IMR-90 (cell line): ENCODE data around the gene PIGZ. TPM values are rescaled to one million over a fixed set of nuclear protein-coding genes. Genes with fewer than 3 reads are reported as not detected.

Experiments used
- ATAC-seq: fragments of 200-7000 bp; cut with Tn5 transposase; 2 replicates; pipeline ENCODE4 v1.9.1; 2020; ENCODE audit warnings: low read depth, mild to moderate bottlenecking, moderate library complexity
- BruUV-seq: library from RNA; stranded (reverse); fragments of 400-500 nt; replicated peaks from 2 replicates; lab custom pipeline; 2021; lab: Mats Ljungman, UMichigan
- CTCF ChIA-PET: fragments of 300-600 bp; formaldehyde crosslinking; extraction: SDS; loops from one replicate; lab custom pipeline; 2021; ENCODE audit warnings: antibody characterized with exemption; lab: Yijun Ruan, JAX
- POLR2A ChIA-PET: fragments of 300-600 bp; sonication (Branson Sonifier 250); formaldehyde crosslinking; loops from one replicate; lab custom pipeline; 2022; ENCODE audit warnings: antibody characterized with exemption; ENCODE audit not compliant: unreplicated experiment; lab: Charles Lee
- DNase-seq: peaks from one replicate; pipeline ENCODE4 v3.0.0; 2013
- H2AFZ ChIP-seq: replicated peaks from 2 replicates; pipeline ENCODE3; 2013; ENCODE audit warnings: low read length, mild to moderate bottlenecking; ENCODE audit not compliant: poor library complexity
- H2AK5ac ChIP-seq: 2 replicates; pipeline ENCODE4 v1.6.1; 2013; ENCODE audit warnings: low read depth, low read length, inconsistent platforms
- H2AK9ac ChIP-seq: replicated peaks from 2 replicates; pipeline ENCODE3; 2013; ENCODE audit warnings: mild to moderate bottlenecking, low read depth, low read length, moderate library complexity; ENCODE audit not compliant: poor library complexity
- H2BK120ac ChIP-seq: 2 replicates; pipeline ENCODE4 v1.6.1; 2013; ENCODE audit warnings: low read depth, low read length, inconsistent platforms
- H2BK15ac ChIP-seq: 3 replicates; pipeline ENCODE4 v1.6.1; 2013; ENCODE audit warnings: low read depth, low read length, inconsistent platforms
- H2BK20ac ChIP-seq: 2 replicates; pipeline ENCODE4 v1.6.1; 2013; ENCODE audit warnings: low read depth, mild to moderate bottlenecking, inconsistent platforms, low read length, moderate library complexity
- H2BK5ac ChIP-seq: 2 replicates; pipeline ENCODE4 v1.6.1; 2013; ENCODE audit warnings: mild to moderate bottlenecking, low read depth, low read length, inconsistent platforms; ENCODE audit not compliant: poor library complexity, severe bottlenecking
- H3K14ac ChIP-seq: replicated peaks from 2 replicates; pipeline ENCODE4 v1.6.1; 2013; ENCODE audit warnings: low read depth, low read length, inconsistent platforms
- H3K18ac ChIP-seq: 2 replicates; pipeline ENCODE4 v1.6.1; 2013; ENCODE audit warnings: low read depth, low read length, control low read depth
- H3K23ac ChIP-seq: 2 replicates; pipeline ENCODE4 v1.6.1; 2013; ENCODE audit warnings: low read depth, low read length, inconsistent platforms
- H3K27ac ChIP-seq: 2 replicates; pipeline ENCODE4 v1.5.1; 2013; ENCODE audit warnings: mild to moderate bottlenecking, control low read depth, low read length; ENCODE audit not compliant: insufficient read depth
- H3K27me3 ChIP-seq: 2 replicates; pipeline ENCODE4 v1.6.1; 2013; ENCODE audit warnings: low read length; ENCODE audit not compliant: control insufficient read depth, insufficient read depth
- H3K36me3 ChIP-seq: 2 replicates; pipeline ENCODE4 v1.6.1; 2013; ENCODE audit warnings: low read length, mixed read lengths; ENCODE audit not compliant: control insufficient read depth, insufficient read depth
- H3K4ac ChIP-seq: 2 replicates; pipeline ENCODE4 v1.6.1; 2013; ENCODE audit warnings: low read depth, low read length, inconsistent platforms
- H3K4me1 ChIP-seq: 2 replicates; pipeline ENCODE4 v1.6.1; 2013; ENCODE audit warnings: low read length, mixed read lengths; ENCODE audit not compliant: control insufficient read depth, insufficient read depth
- H3K4me2 ChIP-seq: 2 replicates; pipeline ENCODE4 v1.6.1; 2013; ENCODE audit warnings: low read depth, mild to moderate bottlenecking, control low read depth, low read length, moderate library complexity
- H3K4me3 ChIP-seq: 2 replicates; pipeline ENCODE4 v1.5.1; 2013; ENCODE audit warnings: low read depth, mild to moderate bottlenecking, control low read depth, low read length, moderate library complexity; ENCODE audit not compliant: insufficient read depth
- H3K56ac ChIP-seq: 2 replicates; pipeline ENCODE4 v1.6.1; 2013; ENCODE audit warnings: low read length, inconsistent platforms; ENCODE audit not compliant: insufficient read depth; ENCODE audit errors: extremely low read depth
- H3K79me1 ChIP-seq, 2 experiments: 2 replicates each; pipeline ENCODE4 v1.6.1; 2013; ENCODE audit warnings: low read length in 2 of 2, inconsistent platforms in 1 of 2, low read depth in 1 of 2
- H3K9ac ChIP-seq: 2 replicates; pipeline ENCODE4 v1.6.1; 2013; ENCODE audit warnings: low read depth, low read length, control low read depth
- H3K9me1 ChIP-seq: 2 replicates; pipeline ENCODE4 v1.6.1; 2013; ENCODE audit warnings: low read length, inconsistent platforms; ENCODE audit not compliant: insufficient read depth
- H3K9me3 ChIP-seq: 2 replicates; pipeline ENCODE4 v1.6.1; 2013; ENCODE audit warnings: low read length; ENCODE audit not compliant: control insufficient read depth, insufficient read depth
- H4K20me1 ChIP-seq: 2 replicates; pipeline ENCODE4 v1.6.1; 2013; ENCODE audit warnings: low read length, inconsistent platforms; ENCODE audit not compliant: insufficient read depth
- H4K5ac ChIP-seq: 2 replicates; pipeline ENCODE4 v1.6.1; 2013; ENCODE audit warnings: mild to moderate bottlenecking, low read depth, low read length, control low read depth
- H4K8ac ChIP-seq, 2 experiments: 2 replicates each; pipeline ENCODE4 v1.6.1; 2013; ENCODE audit warnings: low read depth in 2 of 2, low read length in 2 of 2, control low read depth in 1 of 2, inconsistent platforms in 1 of 2
- H4K91ac ChIP-seq: 2 replicates; pipeline ENCODE4 v1.6.1; 2013; ENCODE audit warnings: low read depth, low read length, inconsistent platforms; ENCODE audit not compliant: insufficient read depth
- BHLHE40 ChIP-seq: fragments of 150-350 bp; IDR thresholded peaks from 2 replicates; pipeline ENCODE4 v1.6.1; 2016; ENCODE audit warnings: mild to moderate bottlenecking, low read depth, low read length
- CHD1 ChIP-seq: IDR thresholded peaks from 2 replicates; pipeline ENCODE4 v1.6.1; 2012; ENCODE audit warnings: low read depth, low read length, improper control_type of control experiment
- MAFK ChIP-seq: IDR thresholded peaks from 2 replicates; pipeline ENCODE4 v1.6.1; 2012; ENCODE audit warnings: low read depth, low read length, improper control_type of control experiment
- MAZ ChIP-seq: IDR thresholded peaks from 2 replicates; pipeline ENCODE4 v1.6.1; 2012; ENCODE audit warnings: low read depth, mild to moderate bottlenecking, low read length, improper control_type of control experiment, moderate library complexity, borderline replicate concordance
- MXI1 ChIP-seq: IDR thresholded peaks from 2 replicates; pipeline ENCODE4 v1.6.1; 2012; ENCODE audit warnings: low read depth, mild to moderate bottlenecking, low read length, moderate library complexity, borderline replicate concordance
- SMC3 ChIP-seq: fragments of 150-350 bp; IDR thresholded peaks from 2 replicates; pipeline ENCODE4 v1.6.1; 2016; ENCODE audit warnings: low read depth, mild to moderate bottlenecking, antibody characterized with exemption, low read length, moderate library complexity
- WGBS, 2 experiments: methylation state at CpG; one replicate each; pipeline versions ENCODE4 v1.1.5 to v1.1.7; 2013; ENCODE audit warnings: missing lambda C conversion rate in 2 of 2; ENCODE audit not compliant: insufficient read length in 1 of 2; ENCODE audit errors: extremely low coverage in 2 of 2; 5-methylcytosine and 5-hydroxymethylcytosine counted together
- dilution Hi-C: fragments of 300-500 bp; cut with HindIII; formaldehyde crosslinking; loops from one replicate; pipeline ENCODE4 v1.14.3; 2018; ENCODE audit warnings: low sequenced_read_pairs; ENCODE audit not compliant: unreplicated experiment
- in situ Hi-C: fragments of 300-500 bp; cut with MboI; formaldehyde crosslinking; loops from 3 replicates; pipeline ENCODE4 v1.14.3; 2019; ENCODE audit warnings: low sequenced_read_pairs, inconsistent platforms, mixed read lengths
- intact Hi-C: fragments of 100-400 bp; cut with micrococcal nuclease; formaldehyde crosslinking; loops from 2 replicates; pipeline ENCODE4 v1.10.0; 2022
- polyA plus RNA-seq, 3 experiments: library from polyadenylated mRNA; depleted of rRNA; stranded (reverse); fragments of >200 nt; gene quantifications; 2 replicates each; pipeline ENCODE4 v1.2.3, GENCODE V29; 2012; ENCODE audit warnings: low replicate concordance in 1 of 3
- total RNA-seq: library from RNA; depleted of rRNA; stranded (reverse); fragments of >200 nt; gene quantifications from 2 replicates; pipeline ENCODE4 v1.2.3, GENCODE V29; 2012

The PIGZ gene
- total and polyA plus RNA-seq, 2 of the 4 experiments (the other 2 are of a cell fraction), result 0.18 to 0.86 TPM

DNA sequence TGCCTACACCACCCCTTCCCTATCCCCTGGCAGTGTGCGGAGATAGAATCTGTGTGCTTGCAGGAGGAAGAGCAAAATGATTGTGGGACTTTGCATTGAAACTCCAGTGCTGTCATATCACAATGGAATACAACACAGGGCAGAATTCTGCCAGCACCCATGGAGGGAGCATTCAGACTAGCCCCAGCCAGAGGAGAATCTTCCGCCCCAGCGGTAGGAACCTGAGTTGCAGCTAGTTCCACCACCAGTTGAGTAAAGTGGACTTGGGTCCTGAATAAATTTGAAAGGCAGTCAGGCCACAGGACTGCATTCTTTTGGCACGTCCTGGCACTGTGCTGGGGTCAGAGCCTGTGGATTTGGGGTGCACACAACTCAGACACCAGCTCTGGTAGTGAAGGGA, 53.8 kb downstream of the PIGZ start:
- no peak overlapping the region for H3K27ac ChIP-seq
- intact Hi-C loops (no loop called here), dilution Hi-C loops (no loop called here), in situ Hi-C loops (no loop called here)
- H3K27me3 ChIP-seq, result no peaks in the 10 kb centered on the region
- no peaks in the 10 kb centered on the region for H3K4me1 ChIP-seq
- no peak overlapping the region for H3K14ac ChIP-seq
- H2BK20ac ChIP-seq, result no peak overlapping the region
- H3K56ac ChIP-seq, result no peak overlapping the region
- H4K5ac ChIP-seq, result no peak overlapping the region
- DNase-seq (no peak), ATAC-seq (no peak)
- no peaks in the 10 kb centered on the region for H4K20me1 ChIP-seq
- H3K9ac ChIP-seq, result no peak overlapping the region
- no CpG with 5 or more reads among the region's 4 CpGs for WGBS, 2 experiments
- H2AK9ac ChIP-seq, result no peak overlapping the region
- no peak overlapping the region for H2AK5ac ChIP-seq
- no peak overlapping the region for H2BK5ac ChIP-seq
- no peak overlapping the region for H2BK120ac ChIP-seq
- no peak overlapping the region for H3K18ac ChIP-seq
- H3K9me3 ChIP-seq, result no peaks in the 10 kb centered on the region
- no peak overlapping the region for H4K91ac ChIP-seq
- ChIA-PET POLR2A (no interaction called here), CTCF (no interaction called here)
- BruUV-seq, result no TSS peak
- H2AFZ ChIP-seq, result no peak overlapping the region
- H4K8ac ChIP-seq, result no peak overlapping the region
- H3K79me1 ChIP-seq, result peaks cover 0 to 3% of the 10 kb centered on the region in 2 experiments; a peak in 1 of 4 replicates
- no peak overlapping the region for H3K4me3 ChIP-seq
- TF ChIP-seq SMC3, result no peak
- TF ChIP-seq MXI1, result no peak
- TF ChIP-seq MAFK, result no peak
- no peak for TF ChIP-seq CHD1
- TF ChIP-seq MAZ, result no peak
- no peak for TF ChIP-seq BHLHE40
- no peak overlapping the region for H3K4ac ChIP-seq
- H2BK15ac ChIP-seq, result no peak overlapping the region
- H3K9me1 ChIP-seq, result no peaks in the 10 kb centered on the region; the same call in 1 of the 2 replicates
- no peak overlapping the region for H3K23ac ChIP-seq
- H3K36me3 ChIP-seq, result peaks cover 14% of the 10 kb centered on the region
- H3K4me2 ChIP-seq, result no peak overlapping the region
